Brain microvascular endothelial cell (primary cell): Measurements from ENCODE around the gene TEX2.

ENCODE experiments used
- DNase-seq: peaks from one replicate; pipeline ENCODE4 v3.0.0-alpha.2; 2020
- H3K27ac ChIP-seq: fragments of 250-450 bp; sonication (Bioruptor Pico); 2 replicates; pipeline ENCODE4 v1.5.1; 2020; ENCODE audit warnings: mild to moderate bottlenecking, moderate library complexity
- H3K27me3 ChIP-seq: fragments of 250-450 bp; sonication (Bioruptor Pico); replicated peaks from 2 replicates; pipeline ENCODE4 v1.5.1; 2020; ENCODE audit warnings: mild to moderate bottlenecking
- H3K36me3 ChIP-seq: fragments of 250-450 bp; sonication (Bioruptor Pico); replicated peaks from 2 replicates; pipeline ENCODE4 v1.5.1; 2020; ENCODE audit warnings: mild to moderate bottlenecking
- H3K4me3 ChIP-seq: 2 replicates; pipeline ENCODE4 v1.5.1; 2011; ENCODE audit warnings: low read depth, mild to moderate bottlenecking, control low read depth, low read length, moderate library complexity
- in situ Hi-C: cut with HindIII; loops from 2 replicates; pipeline ENCODE4 v1.10.0; 2017; ENCODE audit warnings: low sequenced_read_pairs, low pct_ligation_motif_present
- TF ChIP-seq, protein P1 (sequence below): IDR thresholded peaks from 2 replicates; pipeline ENCODE4 v1.5.1; 2011; ENCODE audit warnings: low read depth, mild to moderate bottlenecking, moderate library complexity, low read length, control low read depth, inconsistent platforms; ENCODE audit errors: missing control alignments

Gene TEX2

DNA sequence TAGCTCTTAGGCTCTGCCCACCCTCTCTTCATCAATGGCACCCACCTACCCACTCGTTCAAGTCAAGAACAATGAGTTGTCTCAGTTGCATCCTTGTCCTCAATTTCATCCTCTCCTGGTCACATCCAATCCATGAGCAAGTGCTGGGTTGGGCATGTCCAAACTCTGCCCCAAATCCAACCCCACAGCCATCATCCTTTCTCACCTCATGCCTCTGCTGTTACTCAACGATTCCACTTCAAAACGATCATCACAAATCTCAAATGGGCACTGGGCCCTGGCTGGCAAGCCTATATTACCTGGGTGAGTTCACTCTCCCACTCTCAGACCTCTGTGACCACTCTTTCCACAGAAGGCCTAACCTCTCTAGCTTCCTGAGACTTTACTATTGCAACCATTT, 12.0 kb upstream of the TEX2 start:
- TF ChIP-seq, protein P1, sequence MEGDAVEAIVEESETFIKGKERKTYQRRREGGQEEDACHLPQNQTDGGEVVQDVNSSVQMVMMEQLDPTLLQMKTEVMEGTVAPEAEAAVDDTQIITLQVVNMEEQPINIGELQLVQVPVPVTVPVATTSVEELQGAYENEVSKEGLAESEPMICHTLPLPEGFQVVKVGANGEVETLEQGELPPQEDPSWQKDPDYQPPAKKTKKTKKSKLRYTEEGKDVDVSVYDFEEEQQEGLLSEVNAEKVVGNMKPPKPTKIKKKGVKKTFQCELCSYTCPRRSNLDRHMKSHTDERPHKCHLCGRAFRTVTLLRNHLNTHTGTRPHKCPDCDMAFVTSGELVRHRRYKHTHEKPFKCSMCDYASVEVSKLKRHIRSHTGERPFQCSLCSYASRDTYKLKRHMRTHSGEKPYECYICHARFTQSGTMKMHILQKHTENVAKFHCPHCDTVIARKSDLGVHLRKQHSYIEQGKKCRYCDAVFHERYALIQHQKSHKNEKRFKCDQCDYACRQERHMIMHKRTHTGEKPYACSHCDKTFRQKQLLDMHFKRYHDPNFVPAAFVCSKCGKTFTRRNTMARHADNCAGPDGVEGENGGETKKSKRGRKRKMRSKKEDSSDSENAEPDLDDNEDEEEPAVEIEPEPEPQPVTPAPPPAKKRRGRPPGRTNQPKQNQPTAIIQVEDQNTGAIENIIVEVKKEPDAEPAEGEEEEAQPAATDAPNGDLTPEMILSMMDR: no peak
- in situ Hi-C loops: no loop called here

DNA sequence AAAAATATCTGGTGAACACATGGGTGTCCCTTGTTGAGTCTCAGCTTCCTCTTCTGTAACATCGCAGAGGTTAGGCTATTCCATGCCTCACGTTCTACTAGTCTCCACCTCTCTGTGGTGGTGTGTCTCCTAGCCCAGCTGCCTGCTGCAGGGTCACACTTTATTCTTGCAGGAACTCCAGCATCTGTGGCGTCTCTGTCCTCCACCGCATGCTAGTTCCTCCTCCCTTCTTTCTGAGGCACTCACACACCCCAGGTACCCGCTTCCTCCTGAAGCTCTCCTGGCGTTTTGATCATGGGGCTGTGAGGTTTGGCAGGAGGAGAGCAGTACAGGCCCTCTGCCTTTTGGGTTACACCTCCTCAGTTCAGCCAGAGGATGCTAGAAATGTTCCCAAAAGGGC, 9.9 kb upstream of the TEX2 start:
- Histone ChIP-seq H3K36me3 (no peaks in the 10 kb centered on the region), H3K27ac (no peak overlapping the region), H3K4me3 (no peak overlapping the region), H3K27me3 (no peaks in the 10 kb centered on the region)
- TF ChIP-seq, protein P1: no peak
- DNase-seq: no peak
- in situ Hi-C loops: no loop called here

More for the DNA sequence above, 12.0 kb upstream of the TEX2 start:
- H3K4me3 ChIP-seq: no peak overlapping the region
- H3K36me3 ChIP-seq: no peaks in the 10 kb centered on the region
- H3K27ac ChIP-seq: no peak overlapping the region
- H3K27me3 ChIP-seq: no peaks in the 10 kb centered on the region
- no peak for DNase-seq

DNA sequence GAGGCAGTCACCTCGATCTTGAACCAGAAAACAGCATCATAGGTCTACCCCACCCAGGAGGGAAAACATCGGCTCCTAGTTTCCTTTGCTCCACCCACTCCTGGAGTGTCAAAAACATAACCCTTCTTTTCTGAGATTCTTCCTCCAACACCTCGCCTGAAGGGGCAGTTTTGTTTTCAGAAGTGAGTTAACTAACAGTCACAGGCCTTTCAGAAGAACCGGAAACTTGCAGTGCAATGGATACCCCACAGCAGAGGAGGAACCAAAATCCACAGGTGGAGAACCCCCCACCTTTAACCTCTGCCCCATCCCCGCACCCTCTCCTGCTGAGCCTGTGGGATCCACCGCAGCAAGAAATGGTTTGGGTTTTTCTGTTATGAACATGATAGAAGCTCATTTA, 7.8 kb upstream of the TEX2 start:
- TF ChIP-seq, protein P1: no peak
- Histone ChIP-seq H3K27ac (no peak overlapping the region), H3K36me3 (no peaks in the 10 kb centered on the region), H3K4me3 (no peak overlapping the region), H3K27me3 (no peaks in the 10 kb centered on the region)
- DNase-seq: no peak
- in situ Hi-C loops: no loop called here

DNA sequence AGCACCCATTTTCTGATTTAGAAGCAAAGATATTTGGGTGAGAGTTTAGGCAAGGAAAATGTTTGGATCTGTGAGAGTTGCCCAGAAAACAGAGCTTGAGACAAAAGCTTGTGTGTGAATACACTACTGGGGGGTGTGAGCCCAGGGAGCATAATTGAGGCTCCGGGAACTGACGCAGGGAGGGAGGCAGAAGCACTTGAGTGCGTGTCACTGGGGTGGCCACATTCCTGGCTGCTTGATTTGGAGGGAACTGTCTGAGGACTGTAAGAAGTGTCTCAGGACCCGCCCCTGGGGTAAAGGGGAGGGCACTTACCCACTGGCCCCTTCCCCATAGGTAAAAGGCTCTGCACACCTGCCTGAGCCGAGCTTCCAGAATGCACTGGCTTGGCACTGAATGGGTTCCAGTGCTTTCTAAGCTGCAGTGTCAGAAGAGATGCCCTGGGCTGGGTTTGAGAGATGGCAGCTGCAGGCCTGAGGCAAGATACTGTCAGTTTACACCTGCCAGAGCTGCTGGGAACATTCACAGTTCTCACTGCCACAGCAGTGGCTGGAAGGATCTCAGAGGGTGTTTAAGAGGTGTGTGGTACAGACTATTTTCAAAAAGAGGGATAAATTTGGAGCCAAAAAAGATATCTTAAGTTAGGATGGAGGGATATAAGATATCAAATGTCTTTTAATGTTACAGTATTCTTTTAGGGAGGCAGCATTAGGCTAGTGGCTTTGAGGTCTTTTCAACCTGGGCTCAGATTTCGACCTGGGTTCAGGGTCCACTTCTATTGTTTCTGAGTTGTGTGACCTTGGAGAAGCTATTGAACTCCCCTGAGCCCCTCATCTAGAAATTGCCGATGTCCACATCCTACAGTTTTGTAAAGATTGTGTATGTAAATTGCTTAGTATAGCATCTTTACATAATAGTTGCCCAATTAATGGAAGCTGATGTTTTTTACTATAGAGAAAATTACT, 6.9 kb upstream of the TEX2 start:
- TF ChIP-seq, protein P1: no peak
- H3K27ac ChIP-seq: no peak overlapping the region
- in situ Hi-C loops: no loop called here
- no peaks in the 10 kb centered on the region for H3K36me3 ChIP-seq
- H3K27me3 ChIP-seq: no peaks in the 10 kb centered on the region
- DNase-seq: no peak
- H3K4me3 ChIP-seq: no peak overlapping the region

DNA sequence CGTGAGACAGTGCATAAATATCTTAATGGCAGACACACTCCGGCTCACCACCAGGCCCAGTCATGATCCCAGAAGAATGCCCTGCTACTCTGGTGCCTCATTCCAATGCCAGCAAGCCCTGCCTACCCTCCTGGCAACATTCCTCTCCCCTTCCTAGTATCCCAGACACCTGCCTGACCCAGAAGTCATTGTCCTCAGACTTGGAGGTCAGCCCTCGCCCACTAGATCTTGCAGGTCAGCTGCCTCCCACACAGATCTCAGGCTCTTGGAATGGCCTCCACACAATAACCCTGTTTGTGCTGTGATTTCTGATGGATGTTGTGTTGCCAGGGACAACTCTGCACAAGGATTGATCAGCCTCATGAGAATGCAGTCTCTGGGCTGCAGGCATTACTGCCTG, 1.8 kb upstream of the TEX2 start:
- no peak overlapping the region for H3K27ac ChIP-seq
- no peaks in the 10 kb centered on the region for H3K36me3 ChIP-seq
- TF ChIP-seq, protein P1: no peak
- in situ Hi-C loops: no loop called here
- H3K4me3 ChIP-seq: no peak overlapping the region
- no peaks in the 10 kb centered on the region for H3K27me3 ChIP-seq
- DNase-seq: no peak
